ENCODE measurements around the gene ATP4B.

The ATP4B gene

DNA sequence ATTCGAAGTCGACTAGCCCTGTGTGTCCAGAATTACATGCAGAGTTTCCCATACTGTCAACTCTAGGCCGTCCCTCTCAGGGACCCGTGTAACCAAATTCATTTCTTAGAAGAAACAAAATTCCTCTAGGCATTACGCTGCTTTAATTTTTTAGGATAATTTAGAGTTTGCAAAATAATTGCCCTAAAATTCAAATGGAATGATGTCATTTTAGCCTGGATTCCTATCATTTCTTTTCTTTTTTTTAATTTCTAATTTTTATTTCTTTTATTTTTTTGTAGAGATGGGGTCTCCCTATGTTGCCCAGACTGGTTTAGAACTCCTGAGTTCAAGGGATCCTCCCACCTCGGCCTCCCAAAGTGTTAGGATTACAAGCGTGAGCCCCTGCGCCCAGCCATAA is 1.3 kb upstream of the ATP4B start:
- TF ChIP-seq FOXP2 (optimal IDR thresholded peaks at IDR 0.05; ENCODE audit: borderline replicate concordance, extremely low read depth, extremely low read length, insufficient read depth), result no peak
- TF ChIP-seq REST (IDR thresholded peaks at IDR 0.05; ENCODE audit: insufficient read depth in 1 of 2, low read depth in 2 of 2, low read length in 2 of 2), result no peak
- no peak for TF ChIP-seq TAF1 (IDR thresholded peaks at IDR 0.05; ENCODE audit: borderline replicate concordance, insufficient read depth, low read length)
- TF ChIP-seq SIN3A (IDR thresholded peaks at IDR 0.05; ENCODE audit: borderline replicate concordance, insufficient read depth, low read length), result no peak
- TF ChIP-seq POLR2AphosphoS5 (IDR thresholded peaks at IDR 0.05; ENCODE audit: low read depth, low read length), result no peak

DNA sequence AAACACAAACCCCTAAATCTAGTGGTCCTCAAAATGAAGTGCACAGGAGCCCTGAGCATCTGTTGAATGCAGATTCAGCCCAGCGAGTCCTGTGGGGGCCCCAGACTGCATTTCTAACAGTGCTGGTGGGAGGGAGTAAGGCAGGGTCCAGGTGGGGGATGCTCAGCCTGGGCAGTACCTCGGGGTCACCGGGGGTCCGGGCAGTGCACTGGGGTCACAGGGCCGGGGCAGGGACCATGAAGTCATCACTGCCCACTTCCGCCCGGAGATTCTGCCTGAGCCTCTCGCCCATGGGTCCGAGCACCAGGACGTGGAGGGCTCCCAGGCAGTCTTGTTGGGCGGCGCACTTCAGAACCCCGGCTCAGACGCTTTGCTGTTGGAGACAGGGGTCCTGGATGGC is 838 bp upstream of the ATP4B start:
- TF ChIP-seq TAF1 (IDR thresholded peaks at IDR 0.05; ENCODE audit: borderline replicate concordance, insufficient read depth, low read length), result no peak
- no peak for TF ChIP-seq SIN3A (IDR thresholded peaks at IDR 0.05; ENCODE audit: borderline replicate concordance, insufficient read depth, low read length)
- no peak for TF ChIP-seq REST (IDR thresholded peaks at IDR 0.05; ENCODE audit: insufficient read depth in 1 of 2, low read depth in 2 of 2, low read length in 2 of 2)
- TF ChIP-seq FOXP2 (optimal IDR thresholded peaks at IDR 0.05; ENCODE audit: borderline replicate concordance, extremely low read depth, extremely low read length, insufficient read depth), result no peak
- no peak for TF ChIP-seq POLR2AphosphoS5 (IDR thresholded peaks at IDR 0.05; ENCODE audit: low read depth, low read length)

DNA sequence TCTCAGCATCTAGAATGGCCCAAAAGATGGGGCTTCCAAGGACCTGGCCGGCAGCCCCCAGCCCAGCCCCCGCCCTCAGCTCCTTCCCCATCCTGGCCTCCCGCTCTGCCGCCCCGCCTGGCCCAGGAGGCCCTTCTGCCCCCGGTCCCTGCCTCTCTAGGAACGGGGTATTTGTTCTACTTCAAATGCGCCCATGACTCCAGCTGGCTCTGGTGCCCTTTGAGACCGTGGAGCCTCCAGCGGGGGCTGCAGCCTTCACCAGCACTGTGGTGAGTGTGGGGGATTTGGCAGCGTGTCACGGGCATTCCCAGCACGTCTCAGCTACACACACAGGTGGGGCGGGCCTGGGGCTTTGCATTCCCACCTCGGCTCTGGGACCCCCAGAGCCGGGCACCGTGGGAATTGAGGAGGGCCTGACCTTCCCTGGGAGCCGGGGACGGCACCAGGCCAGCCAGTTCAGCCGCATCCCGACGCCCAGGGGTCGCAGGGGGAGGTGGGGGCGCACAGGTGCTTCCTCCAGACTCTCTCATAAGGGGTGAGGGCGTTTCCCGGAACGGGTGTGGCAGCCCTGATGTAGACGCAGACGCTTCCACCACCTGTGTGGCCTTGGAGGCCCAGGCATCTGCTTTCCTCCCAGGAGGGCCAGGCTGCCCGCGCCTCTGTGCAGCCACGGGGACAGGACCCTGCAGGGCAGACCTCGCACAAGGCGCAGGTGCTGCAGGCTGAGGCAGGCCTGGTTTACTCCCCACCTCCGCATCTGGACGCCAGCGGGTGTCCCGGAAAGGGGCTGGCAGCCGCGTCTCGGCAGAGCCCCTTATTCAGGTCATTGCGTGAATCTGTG is 947 bp downstream of the ATP4B start:
- TF ChIP-seq TAF1 (IDR thresholded peaks at IDR 0.05; ENCODE audit: borderline replicate concordance, insufficient read depth, low read length) (no peak), REST (IDR thresholded peaks at IDR 0.05; ENCODE audit: insufficient read depth in 1 of 2, low read depth in 2 of 2, low read length in 2 of 2) (no peak), FOXP2 (optimal IDR thresholded peaks at IDR 0.05; ENCODE audit: borderline replicate concordance, extremely low read depth, extremely low read length, insufficient read depth) (no peak), SIN3A (IDR thresholded peaks at IDR 0.05; ENCODE audit: borderline replicate concordance, insufficient read depth, low read length) (no peak), POLR2AphosphoS5 (IDR thresholded peaks at IDR 0.05; ENCODE audit: low read depth, low read length) (no peak)

DNA sequence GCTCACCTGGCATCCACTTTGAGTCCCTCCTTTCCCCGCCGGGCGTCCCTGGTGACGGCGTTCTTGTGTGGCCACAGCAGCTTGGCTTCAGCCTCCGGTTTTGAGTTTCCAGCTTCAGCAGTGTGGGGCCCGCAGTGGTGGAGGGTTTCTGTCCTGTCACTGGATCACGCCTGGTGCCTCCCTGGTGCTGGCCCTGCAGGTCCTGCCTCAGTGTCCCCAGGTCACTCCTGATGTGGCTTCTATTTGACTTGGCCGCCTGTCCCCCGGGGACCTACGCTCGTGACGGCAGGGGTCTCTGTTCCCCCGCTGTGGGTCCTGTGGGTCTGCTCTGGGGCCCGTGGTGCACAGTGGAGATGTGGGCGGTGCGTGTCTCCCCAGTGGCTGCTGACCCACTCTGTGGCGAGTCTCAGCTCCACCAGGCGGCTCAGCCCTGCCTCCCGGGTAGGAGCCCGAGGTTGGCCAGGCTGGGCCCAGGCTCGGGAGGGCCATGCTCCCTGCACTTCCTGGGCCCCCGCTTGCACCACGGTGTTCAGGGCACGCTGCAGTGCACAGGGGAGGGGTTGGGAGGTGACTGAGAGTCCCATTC is 1.9 kb downstream of the ATP4B start:
- TF ChIP-seq SIN3A (IDR thresholded peaks at IDR 0.05; ENCODE audit: borderline replicate concordance, insufficient read depth, low read length) (no peak), POLR2AphosphoS5 (IDR thresholded peaks at IDR 0.05; ENCODE audit: low read depth, low read length) (no peak), FOXP2 (optimal IDR thresholded peaks at IDR 0.05; ENCODE audit: borderline replicate concordance, extremely low read depth, extremely low read length, insufficient read depth) (no peak), REST (IDR thresholded peaks at IDR 0.05; ENCODE audit: insufficient read depth in 1 of 2, low read depth in 2 of 2, low read length in 2 of 2) (no peak), TAF1 (IDR thresholded peaks at IDR 0.05; ENCODE audit: borderline replicate concordance, insufficient read depth, low read length) (no peak)
